CD4-positive, alpha-beta memory T cell (primary cell): Measurements from ENCODE around the gene REEP3. TPM values are rescaled to one million over a fixed set of nuclear protein-coding genes. Genes with fewer than 3 reads are reported as not detected.
"Not testable (repeated sequence)": the region's sequence is repeated elsewhere in the genome, so short reads cannot be mapped to it uniquely, and the experiment has no call there.

ENCODE experiments used
- CTCF ChIA-PET: fragments of 350-600 bp; sonication (Branson Sonifier 250); formaldehyde crosslinking; loops from one replicate; lab custom pipeline; 2021; ENCODE audit warnings: inconsistent platforms; ENCODE audit not compliant: partially characterized antibody; lab: Charles Lee
- POLR2A ChIA-PET: fragments of 350-600 bp; sonication (Branson Sonifier 250); formaldehyde crosslinking; loops from one replicate; lab custom pipeline; 2021; ENCODE audit not compliant: partially characterized antibody; lab: Charles Lee
- DNase-seq, 5 donors: peaks; one replicate each; pipeline versions ENCODE4 v3.0.0 to v3.0.0-alpha.2; 2020 to 2022; ENCODE audit warnings: mixed read lengths in 1 of 5
- H3K27ac ChIP-seq: one replicate; pipeline ENCODE4 v1.7.0; 2013; ENCODE audit warnings: low read depth, low read length
- H3K27me3 ChIP-seq: 2 replicates; pipeline ENCODE4 v1.7.0; 2013; ENCODE audit warnings: mild to moderate bottlenecking, low read length, moderate library complexity; ENCODE audit not compliant: insufficient read depth
- H3K36me3 ChIP-seq: 2 replicates; pipeline ENCODE4 v1.7.0; 2013; ENCODE audit warnings: mild to moderate bottlenecking, low read length, moderate library complexity; ENCODE audit not compliant: insufficient read depth
- H3K4me1 ChIP-seq: 2 replicates; pipeline ENCODE4 v1.7.0; 2013; ENCODE audit warnings: mild to moderate bottlenecking, low read length, moderate library complexity; ENCODE audit not compliant: insufficient read depth
- H3K4me3 ChIP-seq, 2 donors: one replicate each; pipeline ENCODE4 v1.7.0; 2013; ENCODE audit warnings: low read length in 2 of 2, mild to moderate bottlenecking in 1 of 2
- H3K9me3 ChIP-seq, 2 donors: one replicate each; pipeline ENCODE4 v1.7.0; 2013; ENCODE audit warnings: low read length in 2 of 2, control low read depth in 1 of 2; ENCODE audit not compliant: control insufficient read depth in 1 of 2
- H3K27ac Mint-ChIP-seq, 7 donors: one replicate each; pipeline ENCODE4 v1.8.0; 2020 to 2021; ENCODE audit warnings: mixed read lengths in 7 of 7, mild to moderate bottlenecking in 6 of 7, inconsistent platforms in 3 of 7, moderate library complexity in 3 of 7
- H3K27me3 Mint-ChIP-seq, 2 donors: one replicate each; pipeline ENCODE4 v1.8.0; 2020 to 2021; ENCODE audit warnings: mixed read lengths in 2 of 2
- H3K36me3 Mint-ChIP-seq, 2 donors: one replicate each; pipeline ENCODE4 v1.8.0; 2020 to 2021; ENCODE audit warnings: mixed read lengths in 2 of 2, inconsistent platforms in 1 of 2, mild to moderate bottlenecking in 1 of 2
- H3K4me1 Mint-ChIP-seq, 4 donors: one replicate each; pipeline ENCODE4 v1.8.0; 2020 to 2021; ENCODE audit warnings: mixed read lengths in 4 of 4, mild to moderate bottlenecking in 1 of 4
- H3K4me3 Mint-ChIP-seq, 8 donors: one replicate each; pipeline ENCODE4 v1.8.0; 2020 to 2021; ENCODE audit warnings: mixed read lengths in 8 of 8, mild to moderate bottlenecking in 7 of 8, moderate library complexity in 6 of 8, inconsistent platforms in 3 of 8
- H3K9me3 Mint-ChIP-seq, 8 donors: one replicate each; pipeline ENCODE4 v1.8.0; 2020 to 2021; ENCODE audit warnings: mixed read lengths in 8 of 8, mild to moderate bottlenecking in 5 of 8, inconsistent platforms in 3 of 8, moderate library complexity in 1 of 8
- intact Hi-C: fragments of 100-400 bp; cut with micrococcal nuclease; formaldehyde crosslinking; loops from one replicate; pipeline ENCODE4 v1.15.1; 2023
- polyA plus RNA-seq, 2 donors: library from polyadenylated mRNA; unstranded; fragments of 300-500 nt; fragmentation: Illumina TruSeq; gene quantifications; one replicate each; pipeline ENCODE4 v1.2.3, GENCODE V29; 2021
- total RNA-seq, 2 experiments: library from RNA; stranded (reverse); gene quantifications; one replicate each; pipeline ENCODE4 v1.2.3, GENCODE V29; 2021

The REEP3 gene
- total and polyA plus RNA-seq, 4 experiments from 2014 or later: 15.3 to 23.8 (median 18.7) TPM

DNA sequence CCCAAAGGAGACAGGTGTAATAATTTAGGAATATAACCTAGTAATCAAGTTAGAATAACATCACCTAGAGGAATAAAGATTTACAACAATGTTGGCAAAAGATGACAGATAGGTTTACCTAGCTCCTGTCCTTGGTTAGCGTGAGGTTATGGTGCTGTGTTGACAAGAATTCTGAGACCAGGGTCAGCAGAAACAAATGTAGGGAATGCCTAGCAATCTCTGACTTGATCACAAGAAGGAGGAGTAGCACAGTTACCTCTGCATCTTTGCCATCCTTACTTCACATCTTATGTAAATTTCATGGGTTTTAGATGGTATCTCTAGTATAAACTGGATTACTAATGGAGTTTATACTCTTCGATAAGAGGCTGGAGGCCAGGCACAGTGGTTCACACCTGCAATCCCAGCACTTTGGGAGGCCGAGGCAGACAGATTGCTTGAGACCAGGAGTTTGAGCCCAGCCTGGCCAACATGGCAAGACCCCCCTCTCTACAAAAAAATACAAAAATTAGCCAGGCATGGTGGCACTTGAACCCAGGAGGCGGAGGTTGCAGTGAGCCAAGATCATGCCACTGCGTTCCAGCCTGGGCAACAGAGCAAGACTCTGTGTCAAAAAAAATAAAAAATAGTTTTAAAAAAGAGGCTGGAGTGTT is 37.1 kb downstream of the REEP3 start:
- H3K4me3 ChIP-seq: no peak overlapping the region
- Mint-ChIP-seq H3K27me3 (no peaks in the 10 kb centered on the region), H3K4me3 (no peak overlapping the region), H3K4me1 (peaks cover 20 to 43% (median 30%) of the 10 kb centered on the region in 4 donors), H3K27ac (no peak overlapping the region), H3K9me3 (no peaks in the 10 kb centered on the region), H3K36me3 (peaks cover 0 to 4% of the 10 kb centered on the region in 2 donors)
- ChIA-PET CTCF (interaction anchor here (1.0 to 1.2 kb wide), 2 partner anchors 12 to 15 kb away, joined by 3 read pairs; no protein-coding TSS in a partner anchor), POLR2A (no interaction called here)
- no peaks in the 10 kb centered on the region for H3K36me3 ChIP-seq
- no peaks in the 10 kb centered on the region for H3K27me3 ChIP-seq
- H3K4me1 ChIP-seq: peaks cover 20% of the 10 kb centered on the region
- no peak overlapping the region for H3K27ac ChIP-seq
- H3K9me3 ChIP-seq: no peaks in the 10 kb centered on the region
- no peak for DNase-seq
- intact Hi-C loops: no loop called here

DNA sequence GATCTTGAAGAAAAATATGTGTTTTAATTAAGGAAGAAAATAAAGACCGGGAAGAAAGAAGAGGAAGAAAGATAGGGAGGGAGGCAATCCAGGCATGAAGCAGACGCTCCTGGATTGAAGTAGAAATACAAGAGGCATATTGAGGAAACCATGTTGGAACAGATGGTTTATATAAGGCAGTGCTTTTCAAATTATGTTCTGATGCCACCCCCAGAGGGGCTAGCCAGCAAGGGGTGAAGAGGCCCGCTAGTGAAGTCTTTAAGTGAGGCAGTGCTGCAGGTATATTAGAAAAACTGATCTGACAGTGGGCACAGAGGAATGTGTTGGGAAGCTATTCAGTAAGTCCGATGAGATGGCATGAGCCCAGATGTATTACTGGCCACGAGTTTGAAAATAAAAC is 40.1 kb downstream of the REEP3 start:
- ChIA-PET CTCF (interaction anchor here (0.8 kb wide), 1 partner anchor 56 kb away, joined by 3 read pairs; no protein-coding TSS in a partner anchor), POLR2A (interaction anchor here (0.6 to 1.4 kb wide), 2 partner anchors 40 to 359 kb away, joined by 3 to 4 read pairs; no protein-coding TSS in a partner anchor)
- Mint-ChIP-seq H3K9me3 (no peaks in the 10 kb centered on the region), H3K36me3 (no peaks in the 10 kb centered on the region), H3K4me1 (peaks cover 13 to 33% (median 22%) of the 10 kb centered on the region in 4 donors), H3K27me3 (no peaks in the 10 kb centered on the region), H3K4me3 (no peak overlapping the region), H3K27ac (peak overlapping the region in 1 of 7 donors; percentile 40)
- intact Hi-C loops: no loop called here
- no peak overlapping the region for H3K27ac ChIP-seq
- H3K4me3 ChIP-seq: no peak overlapping the region
- no peak for DNase-seq
- no peaks in the 10 kb centered on the region for H3K9me3 ChIP-seq
- no peaks in the 10 kb centered on the region for H3K36me3 ChIP-seq
- H3K4me1 ChIP-seq: peaks cover 16% of the 10 kb centered on the region
- no peaks in the 10 kb centered on the region for H3K27me3 ChIP-seq

DNA sequence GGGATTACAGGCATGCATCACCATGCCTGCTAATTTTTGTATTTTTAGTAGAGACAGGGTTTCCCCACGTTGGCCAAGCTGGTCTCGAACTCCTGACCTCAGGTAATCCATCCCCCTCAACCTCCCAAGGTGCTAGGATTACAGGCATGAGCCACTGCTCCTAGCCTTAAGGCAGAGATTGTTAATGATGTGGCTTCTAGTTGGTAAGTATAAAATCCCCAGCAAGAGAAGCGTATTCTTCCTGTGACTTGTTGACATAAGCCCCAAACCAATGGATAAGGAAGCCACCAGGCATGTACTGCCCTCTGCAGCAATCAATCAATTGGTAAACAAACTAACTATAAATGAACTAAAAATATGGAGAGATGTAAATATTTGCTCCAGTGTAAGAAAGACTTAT is 41.2 kb downstream of the REEP3 start:
- Histone ChIP-seq H3K4me1 (peaks cover 16% of the 10 kb centered on the region), H3K4me3 (no peak overlapping the region), H3K9me3 (no peaks in the 10 kb centered on the region), H3K27ac (no peak overlapping the region), H3K27me3 (no peaks in the 10 kb centered on the region), H3K36me3 (no peaks in the 10 kb centered on the region)
- intact Hi-C loops: no loop called here
- H3K4me3 Mint-ChIP-seq: no peak overlapping the region
- H3K27me3 Mint-ChIP-seq: no peaks in the 10 kb centered on the region
- peaks cover 2 to 3% of the 10 kb centered on the region in 2 donors for H3K36me3 Mint-ChIP-seq
- peaks cover 11 to 33% (median 22%) of the 10 kb centered on the region in 4 donors for H3K4me1 Mint-ChIP-seq
- POLR2A ChIA-PET: interaction anchor here (1.4 kb wide), 1 partner anchor 41 kb away, joined by 4 read pairs; no protein-coding TSS in a partner anchor
- no peaks in the 10 kb centered on the region for H3K9me3 Mint-ChIP-seq
- H3K27ac Mint-ChIP-seq: peak overlapping the region in 3 of 7 donors; percentile 12 to 22 (median 22)
- no peak for DNase-seq
- CTCF ChIA-PET: interaction anchor here (0.6 to 1.5 kb wide), 2 partner anchors 67 to 215 kb away, joined by 4 to 5 read pairs; no protein-coding TSS in a partner anchor

DNA sequence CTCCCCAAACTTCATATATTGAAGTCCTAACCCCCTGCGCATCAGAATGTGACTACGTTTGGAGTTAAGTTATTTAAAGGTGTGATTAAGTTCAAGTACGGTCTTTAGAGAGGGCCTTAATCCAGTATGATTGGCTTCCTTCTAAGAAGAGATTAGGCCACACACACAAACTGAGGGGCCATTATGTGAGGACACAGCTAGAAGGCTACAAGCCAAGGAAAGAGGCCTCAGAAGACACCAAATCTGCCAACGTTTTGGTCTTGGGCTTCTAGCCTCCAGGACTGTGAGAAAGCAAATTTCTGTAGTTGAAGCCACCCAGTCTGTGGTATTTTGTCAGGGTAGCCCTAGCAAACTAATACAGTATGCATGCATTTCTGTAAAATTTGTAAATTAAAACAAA is 41.7 kb downstream of the REEP3 start:
- Mint-ChIP-seq H3K27ac (peak overlapping the region in 1 of 7 donors; percentile 22), H3K4me3 (no peak overlapping the region), H3K27me3 (no peaks in the 10 kb centered on the region), H3K4me1 (peaks cover 11 to 33% (median 22%) of the 10 kb centered on the region in 4 donors), H3K9me3 (no peaks in the 10 kb centered on the region), H3K36me3 (peaks cover 5 to 7% of the 10 kb centered on the region in 2 donors)
- Histone ChIP-seq H3K36me3 (no peaks in the 10 kb centered on the region), H3K4me1 (peaks cover 16% of the 10 kb centered on the region), H3K4me3 (no peak overlapping the region), H3K27me3 (no peaks in the 10 kb centered on the region), H3K9me3 (no peaks in the 10 kb centered on the region), H3K27ac (no peak overlapping the region)
- ChIA-PET CTCF (interaction anchor here (1.5 kb wide), 1 partner anchor 66 kb away, joined by 5 read pairs; no protein-coding TSS in a partner anchor), POLR2A (no interaction called here)
- intact Hi-C loops: no loop called here
- DNase-seq: no peak

DNA sequence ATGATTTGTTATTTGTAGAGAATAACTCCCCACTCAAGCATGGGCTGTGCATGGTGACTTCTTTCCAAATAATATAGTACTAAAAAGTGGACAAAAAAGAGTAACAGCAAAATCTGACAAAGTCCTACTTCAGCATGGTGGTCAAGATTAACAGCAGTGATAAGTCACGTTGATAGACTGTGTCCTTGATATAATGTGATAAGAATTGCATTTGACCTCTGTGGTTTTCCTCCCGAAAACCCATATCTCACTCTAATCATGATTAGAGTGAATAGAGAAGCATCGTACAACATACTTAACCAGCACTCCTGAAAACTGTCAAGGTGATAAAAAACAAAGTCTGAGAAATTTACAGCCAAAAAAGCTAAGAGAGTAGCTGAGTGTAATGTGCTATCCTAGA is 42.4 kb downstream of the REEP3 start:
- no peaks in the 10 kb centered on the region for H3K27me3 Mint-ChIP-seq
- no peaks in the 10 kb centered on the region for H3K9me3 Mint-ChIP-seq
- Histone ChIP-seq H3K4me1 (peaks cover 16% of the 10 kb centered on the region), H3K36me3 (no peaks in the 10 kb centered on the region), H3K9me3 (no peaks in the 10 kb centered on the region), H3K4me3 (no peak overlapping the region), H3K27ac (no peak overlapping the region), H3K27me3 (no peaks in the 10 kb centered on the region)
- CTCF ChIA-PET: interaction anchor here (1.5 kb wide), 1 partner anchor 66 kb away, joined by 5 read pairs; no protein-coding TSS in a partner anchor
- peak overlapping the region in 5 of 7 donors; percentile 48 to 84 (median 73) for H3K27ac Mint-ChIP-seq
- intact Hi-C loops: no loop called here
- H3K4me1 Mint-ChIP-seq: peaks cover 11 to 33% (median 22%) of the 10 kb centered on the region in 4 donors
- peak in 2 of 5 donors; percentile 10 to 12 for DNase-seq
- peaks cover 5 to 8% of the 10 kb centered on the region in 2 donors for H3K36me3 Mint-ChIP-seq
- POLR2A ChIA-PET: no interaction called here
- H3K4me3 Mint-ChIP-seq: peak overlapping the region in 6 of 8 donors; percentile 45 to 73 (median 57)

DNA sequence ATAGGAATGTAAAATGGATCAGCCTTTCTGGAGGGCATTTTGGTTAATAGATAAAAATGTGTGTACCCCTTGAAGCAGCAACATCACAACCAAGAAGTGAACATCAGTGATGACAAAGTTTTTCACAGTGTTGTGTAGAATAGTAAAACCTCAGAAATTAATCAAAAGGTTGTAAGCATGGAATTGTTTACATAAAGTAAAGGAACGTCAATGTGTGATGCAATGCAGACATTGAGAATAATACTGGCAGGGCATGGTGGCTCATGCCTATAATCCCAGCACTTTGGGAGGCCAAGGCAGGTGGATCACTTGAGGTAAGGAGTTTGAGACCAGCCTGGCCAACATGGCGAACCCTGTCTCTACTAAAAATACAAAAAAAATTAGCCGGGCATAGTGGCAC is 43.5 kb downstream of the REEP3 start:
- H3K27ac ChIP-seq, intact Hi-C loops, H3K9me3 Mint-ChIP-seq, POLR2A ChIA-PET, H3K4me3 Mint-ChIP-seq, H3K4me3 ChIP-seq, H3K9me3 ChIP-seq, H3K36me3 ChIP-seq, H3K27me3 Mint-ChIP-seq, H3K36me3 Mint-ChIP-seq, DNase-seq, H3K27me3 ChIP-seq: not testable (repeated sequence)
- Mint-ChIP-seq H3K27ac (peak overlapping the region in 1 of 7 donors; percentile 4), H3K4me1 (peaks cover 10 to 33% (median 21%) of the 10 kb centered on the region in 4 donors)
- CTCF ChIA-PET: interaction anchor here (0.8 kb wide), 1 partner anchor 13 kb away, joined by 3 read pairs; no protein-coding TSS in a partner anchor
- peaks cover 16% of the 10 kb centered on the region for H3K4me1 ChIP-seq

DNA sequence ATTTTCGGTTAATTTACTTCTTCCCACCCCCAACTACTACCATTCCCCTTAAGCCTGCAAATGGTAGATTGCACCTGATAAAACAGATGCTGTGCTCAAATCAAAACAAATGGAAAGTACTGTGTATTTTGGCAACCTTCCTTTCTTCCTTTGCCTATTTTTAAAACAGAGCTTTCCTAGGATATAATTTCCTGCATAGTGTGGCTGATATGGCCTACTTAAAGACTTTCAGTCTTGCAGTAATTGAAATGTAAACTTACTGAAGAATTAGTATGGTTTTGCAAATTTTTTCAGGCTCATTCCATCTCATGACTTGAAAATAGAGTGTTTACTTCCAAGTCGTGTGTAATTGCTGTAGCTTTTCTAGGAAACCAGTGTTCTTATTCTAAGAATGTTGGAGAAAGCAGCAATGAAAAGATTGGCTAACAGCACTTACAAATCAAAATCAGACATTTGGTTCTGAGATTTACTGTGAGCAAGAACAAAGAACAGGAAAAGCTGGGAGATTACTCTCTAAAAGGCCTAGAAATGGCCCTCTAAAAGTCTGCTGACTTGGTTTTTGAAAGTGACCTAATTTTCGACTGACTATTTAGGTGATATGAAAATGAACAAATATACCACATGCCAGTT is 52.0 kb downstream of the REEP3 start:
- Histone ChIP-seq H3K27ac (peak overlapping the region; percentile 33), H3K4me3 (no peak overlapping the region), H3K36me3 (no peaks in the 10 kb centered on the region), H3K27me3 (no peaks in the 10 kb centered on the region), H3K9me3 (no peaks in the 10 kb centered on the region), H3K4me1 (peaks cover 31% of the 10 kb centered on the region)
- intact Hi-C loops: no loop called here
- Mint-ChIP-seq H3K4me1 (peaks cover 18 to 43% (median 36%) of the 10 kb centered on the region in 4 donors), H3K27ac (peak overlapping the region; percentile 77 to 94 (median 83)), H3K27me3 (no peaks in the 10 kb centered on the region), H3K4me3 (peak overlapping the region in 5 of 8 donors; percentile 47 to 76 (median 62)), H3K9me3 (no peaks in the 10 kb centered on the region), H3K36me3 (peaks cover 15 to 24% of the 10 kb centered on the region in 2 donors)
- peak in 4 of 5 donors; percentile 6 to 29 (median 16) for DNase-seq
- POLR2A ChIA-PET: interaction anchor here (0.9 to 2.1 kb wide), 2 partner anchors 9 to 51 kb away, joined by 3 to 8 read pairs; partner anchors contain the start of gene REEP3
- CTCF ChIA-PET: interaction anchor here (0.7 to 1.5 kb wide), 5 partner anchors 14 to 407 kb away, joined by 3 to 6 read pairs (median 3); no protein-coding TSS in a partner anchor
